Epithelial cell of esophagus (primary cell): ENCODE measurements around the gene LBX2.

Source experiments
- DNase-seq: peaks from one replicate; pipeline ENCODE4 v3.0.0; 2010; ENCODE audit warnings: low read depth
- H3K4me3 ChIP-seq: 2 replicates; pipeline ENCODE4 v1.5.1; 2011; ENCODE audit warnings: mild to moderate bottlenecking, low read length, control low read depth
- TF ChIP-seq, protein P1 (sequence below): IDR thresholded peaks from 2 replicates; pipeline ENCODE4 v1.5.1; 2011; ENCODE audit warnings: low read depth, mild to moderate bottlenecking, low read length, control low read depth, inconsistent platforms; ENCODE audit not compliant: insufficient read depth; ENCODE audit errors: missing control alignments

The LBX2 gene, protein sequence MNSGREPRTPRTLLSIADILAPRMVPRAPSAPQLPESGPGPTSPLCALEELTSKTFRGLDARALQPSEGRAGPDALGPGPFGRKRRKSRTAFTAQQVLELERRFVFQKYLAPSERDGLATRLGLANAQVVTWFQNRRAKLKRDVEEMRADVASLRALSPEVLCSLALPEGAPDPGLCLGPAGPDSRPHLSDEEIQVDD

GRCh38 chr2:74499267-74499939 is at the start of gene LBX2:
LBX2 (minus strand) TSS chr2:74499603; CDS start chr2:74499537, 66 bp downstream.
- TF ChIP-seq, protein P1, sequence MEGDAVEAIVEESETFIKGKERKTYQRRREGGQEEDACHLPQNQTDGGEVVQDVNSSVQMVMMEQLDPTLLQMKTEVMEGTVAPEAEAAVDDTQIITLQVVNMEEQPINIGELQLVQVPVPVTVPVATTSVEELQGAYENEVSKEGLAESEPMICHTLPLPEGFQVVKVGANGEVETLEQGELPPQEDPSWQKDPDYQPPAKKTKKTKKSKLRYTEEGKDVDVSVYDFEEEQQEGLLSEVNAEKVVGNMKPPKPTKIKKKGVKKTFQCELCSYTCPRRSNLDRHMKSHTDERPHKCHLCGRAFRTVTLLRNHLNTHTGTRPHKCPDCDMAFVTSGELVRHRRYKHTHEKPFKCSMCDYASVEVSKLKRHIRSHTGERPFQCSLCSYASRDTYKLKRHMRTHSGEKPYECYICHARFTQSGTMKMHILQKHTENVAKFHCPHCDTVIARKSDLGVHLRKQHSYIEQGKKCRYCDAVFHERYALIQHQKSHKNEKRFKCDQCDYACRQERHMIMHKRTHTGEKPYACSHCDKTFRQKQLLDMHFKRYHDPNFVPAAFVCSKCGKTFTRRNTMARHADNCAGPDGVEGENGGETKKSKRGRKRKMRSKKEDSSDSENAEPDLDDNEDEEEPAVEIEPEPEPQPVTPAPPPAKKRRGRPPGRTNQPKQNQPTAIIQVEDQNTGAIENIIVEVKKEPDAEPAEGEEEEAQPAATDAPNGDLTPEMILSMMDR = no peak
- no peak for DNase-seq
- H3K4me3 ChIP-seq = peak within 1 kb of the TSS; percentile 40

GRCh38 chr2:74548285-74548899 is 49.0 kb upstream of the LBX2 start:
- no peak for DNase-seq
- peak overlapping the region; percentile 51 for H3K4me3 ChIP-seq
- TF ChIP-seq, protein P1 = no peak

DNA sequence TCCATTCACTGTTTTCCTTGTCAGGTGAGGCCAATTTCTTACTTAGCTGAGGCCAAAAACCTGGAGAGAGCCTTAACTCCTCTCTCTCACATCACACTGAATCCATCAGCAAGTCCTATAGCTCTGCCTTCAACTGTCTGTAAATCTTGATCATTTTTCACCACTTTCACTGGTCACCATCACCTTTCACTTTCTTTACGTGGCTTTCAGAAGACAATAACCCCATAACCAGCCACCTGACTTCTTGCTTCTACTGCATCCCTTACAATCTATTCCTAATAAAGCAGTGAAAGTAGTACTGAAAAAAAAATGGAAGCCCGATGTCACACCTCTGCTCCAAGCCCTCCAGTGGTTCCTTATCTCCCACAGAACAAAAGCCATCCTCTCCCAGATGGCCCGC is 46.6 kb upstream of the LBX2 start:
- TF ChIP-seq, protein P1 = no peak
- no peak overlapping the region for H3K4me3 ChIP-seq

GRCh38 chr2:74544634-74545033 is 45.2 kb upstream of the LBX2 start:
- TF ChIP-seq, protein P1 = peak; percentile 55
- no peak overlapping the region for H3K4me3 ChIP-seq
- peak; percentile 46 for DNase-seq

More for the DNA sequence above, 46.6 kb upstream of the LBX2 start:
- no peak for DNase-seq

GRCh38 chr2:74542978-74543377 is 43.6 kb upstream of the LBX2 start:
- H3K4me3 ChIP-seq = no peak overlapping the region
- TF ChIP-seq, protein P1 = no peak
- no peak for DNase-seq

- DNase-seq = no peak
- TF ChIP-seq, protein P1 = no peak
- no peak overlapping the region for H3K4me3 ChIP-seq
Observed at GRCh38 chr2:74540291-74540690, 40.9 kb upstream of the LBX2 start.
